Stimulated activated CD4-positive, alpha-beta T cell treated with anti-CD3 and anti-CD28 coated beads, Interleukin-1b, Interleukin-23, amount 100 ng/mL, for 24 hours (primary cell): Measurements from ENCODE around the gene SLC6A1.
"Not testable (repeated sequence)": the region's sequence is repeated elsewhere in the genome, so short reads cannot be mapped to it uniquely, and the experiment has no call there.

ENCODE experiments used
- DNase-seq, 4 experiments: peaks; one replicate each; pipeline ENCODE4 v3.0.0-alpha.2; 2020; ENCODE audit warnings: low read depth in 4 of 4, low spot score in 1 of 4

SLC6A1 gene

DNA sequence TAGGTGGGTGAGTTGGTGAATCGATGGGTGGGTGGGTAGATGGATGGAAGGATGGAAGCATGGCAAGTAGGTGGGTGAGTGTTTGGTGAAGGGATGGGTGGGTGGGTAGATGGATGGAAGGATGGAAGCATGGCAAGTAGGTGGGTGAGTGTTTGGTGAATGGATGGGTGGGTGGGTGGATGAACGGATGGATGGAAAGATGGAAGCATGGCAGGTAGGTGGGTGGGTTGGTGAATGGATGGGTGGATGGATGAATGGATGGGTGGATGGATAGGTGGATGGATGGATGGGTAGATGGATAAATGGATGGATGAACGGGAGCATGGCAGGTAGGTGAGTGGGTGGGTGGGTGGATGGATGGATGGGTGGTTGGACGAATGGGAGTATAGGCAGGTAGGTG is 65.1 kb downstream of the SLC6A1 start:
- DNase-seq: no peak

DNA sequence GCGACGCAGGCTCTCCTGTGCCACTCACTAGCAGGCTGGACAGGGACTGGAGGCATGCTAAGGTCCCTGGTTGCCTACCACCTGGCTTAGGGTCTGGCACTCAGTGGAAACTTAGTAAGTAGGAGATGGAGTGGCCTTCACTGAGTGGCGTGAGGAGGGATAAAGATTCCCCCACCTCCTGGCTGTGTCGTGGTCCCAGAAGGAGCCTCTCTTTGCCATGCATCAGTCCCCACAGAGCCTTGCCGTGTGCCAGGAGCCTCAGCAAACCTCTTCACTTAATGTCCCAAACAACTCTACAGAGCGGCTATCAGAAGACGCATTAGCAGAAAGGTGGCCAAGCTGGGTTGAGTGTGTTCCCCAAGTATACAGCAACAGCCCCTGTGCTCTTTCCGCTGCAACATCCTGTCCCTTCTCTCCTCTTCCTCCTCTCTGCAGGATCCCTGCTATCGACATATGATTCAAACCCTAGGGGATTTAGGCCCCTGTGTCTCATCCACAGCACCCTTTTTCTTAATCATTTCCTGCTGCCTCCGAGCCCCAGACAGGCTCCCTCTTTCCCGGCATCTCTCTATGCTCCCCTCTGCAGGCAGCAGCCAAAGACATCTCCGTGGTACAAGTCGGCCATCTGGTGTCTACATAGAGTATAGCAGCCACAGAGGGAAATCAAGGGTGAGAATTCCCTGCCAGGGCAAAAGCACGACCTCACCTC is 66.7 kb downstream of the SLC6A1 start:
- peak in 3 of 4 experiments; percentile 4 to 29 (median 10) for DNase-seq

- DNase-seq: no peak
Measured at GRCh38 chr3:11059799-11060115, 67.2 kb downstream of the SLC6A1 start.

GRCh38 chr3:11060500-11061251 is 68.1 kb downstream of the SLC6A1 start:
- DNase-seq: peak; percentile 23 to 44 (median 41)

GRCh38 chr3:11061268-11061871 is 68.8 kb downstream of the SLC6A1 start:
- not testable (repeated sequence) for DNase-seq

DNA sequence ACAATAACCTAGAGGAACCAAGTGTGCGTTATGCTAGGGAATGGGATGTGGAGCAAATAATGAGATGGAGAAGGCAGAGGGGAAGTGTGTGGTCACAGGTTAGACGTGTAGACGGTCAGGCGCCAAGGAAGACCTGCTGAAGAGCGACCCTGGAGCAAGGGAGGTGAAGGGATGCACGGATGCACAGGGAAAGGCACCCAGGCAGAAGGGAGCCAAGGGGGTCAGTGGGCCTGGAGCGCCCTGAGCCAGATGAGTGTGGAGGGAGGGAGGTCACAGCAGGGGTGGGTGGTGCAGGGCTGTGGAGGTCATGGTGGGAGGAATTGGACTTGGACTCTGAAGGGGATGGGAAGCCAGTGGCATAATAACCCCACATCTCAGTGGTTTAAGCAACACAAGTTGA is 70.2 kb downstream of the SLC6A1 start:
- no peak for DNase-seq

DNA sequence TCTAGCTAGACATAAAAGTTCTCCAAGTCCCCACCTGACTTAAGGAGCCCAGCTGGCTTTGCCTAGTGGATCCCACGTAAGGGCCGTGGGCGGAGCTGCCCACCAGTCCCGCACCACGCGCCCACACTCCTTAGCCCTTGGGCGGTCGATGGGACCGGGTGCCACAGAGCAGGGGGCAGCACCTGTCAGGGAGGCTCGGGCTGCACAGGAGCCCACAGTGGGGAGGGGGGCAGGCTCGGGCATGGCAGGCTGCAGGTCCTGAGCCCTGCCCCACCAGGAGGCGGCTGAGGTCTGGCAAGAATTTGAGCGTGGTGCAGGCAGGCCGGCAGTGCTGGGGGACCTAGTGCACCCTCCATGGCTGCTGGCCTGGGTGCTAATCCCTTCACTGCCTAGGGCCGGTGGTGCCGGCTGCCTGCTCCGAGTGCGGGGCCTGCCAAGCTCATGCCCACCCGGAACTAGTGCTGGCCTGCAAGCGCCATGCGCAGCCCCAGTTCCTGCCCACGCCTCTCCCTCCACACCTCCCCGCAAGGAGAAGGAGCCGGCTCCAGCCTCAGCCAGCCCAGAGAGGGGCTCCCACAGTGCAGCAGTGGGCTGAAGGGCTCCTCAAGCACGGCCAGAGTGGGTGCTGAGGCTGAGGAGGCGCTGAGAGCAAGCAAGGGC is 78.7 kb downstream of the SLC6A1 start:
- no peak for DNase-seq

- no peak for DNase-seq
Measured at GRCh38 chr3:11072631-11073030, 80.1 kb downstream of the SLC6A1 start.

GRCh38 chr3:11074011-11074410 is 81.5 kb downstream of the SLC6A1 start:
- DNase-seq: no peak

DNA sequence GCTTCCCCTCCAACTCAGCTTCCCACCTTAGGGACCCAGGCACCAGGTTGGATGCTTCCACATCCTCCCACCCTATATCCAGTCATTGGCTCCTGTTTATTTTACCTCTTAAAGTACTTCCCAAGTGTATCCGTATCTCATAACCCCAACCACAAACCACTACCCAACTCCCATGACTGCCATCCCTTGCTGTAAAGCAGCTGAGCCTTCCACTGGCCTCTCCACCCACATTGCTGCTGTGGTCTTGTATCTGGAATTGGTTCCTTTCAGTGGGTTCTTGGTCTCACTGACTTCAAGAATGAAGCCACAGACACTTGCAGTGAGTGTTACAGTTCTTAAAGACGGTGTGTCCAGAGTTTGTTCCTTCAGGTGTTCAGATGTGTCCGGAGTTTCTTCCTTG is 81.9 kb downstream of the SLC6A1 start:
- no peak for DNase-seq

- not testable (repeated sequence) for DNase-seq
Measured at GRCh38 chr3:11075122-11075521, 82.6 kb downstream of the SLC6A1 start.

DNA sequence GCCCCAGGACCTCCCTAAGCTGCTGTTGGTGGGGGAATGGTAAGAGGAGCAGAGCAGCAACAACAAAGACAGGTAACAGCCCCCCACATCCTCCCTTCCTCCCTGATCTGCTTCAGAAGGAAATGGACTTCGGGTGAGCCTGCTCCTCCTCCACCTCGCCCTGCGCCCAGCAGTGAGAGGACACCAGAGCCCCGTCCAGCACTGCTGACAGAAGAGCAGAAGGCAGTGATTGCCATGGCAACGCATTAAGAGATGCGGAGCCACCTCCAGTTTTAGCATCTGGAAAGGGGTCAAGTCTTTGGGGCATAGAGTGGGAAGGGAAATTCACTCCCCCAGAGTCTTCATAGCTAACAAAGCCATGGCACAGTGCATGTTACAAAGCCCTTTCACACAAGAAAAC is 84.2 kb downstream of the SLC6A1 start:
- DNase-seq: no peak

GRCh38 chr3:11077466-11077865 is 84.9 kb downstream of the SLC6A1 start:
- DNase-seq: no peak

GRCh38 chr3:11078826-11079515 is 86.4 kb downstream of the SLC6A1 start:
- DNase-seq: no peak

- DNase-seq: no peak
Measured at GRCh38 chr3:11080492-11080891, 87.9 kb downstream of the SLC6A1 start.

DNA sequence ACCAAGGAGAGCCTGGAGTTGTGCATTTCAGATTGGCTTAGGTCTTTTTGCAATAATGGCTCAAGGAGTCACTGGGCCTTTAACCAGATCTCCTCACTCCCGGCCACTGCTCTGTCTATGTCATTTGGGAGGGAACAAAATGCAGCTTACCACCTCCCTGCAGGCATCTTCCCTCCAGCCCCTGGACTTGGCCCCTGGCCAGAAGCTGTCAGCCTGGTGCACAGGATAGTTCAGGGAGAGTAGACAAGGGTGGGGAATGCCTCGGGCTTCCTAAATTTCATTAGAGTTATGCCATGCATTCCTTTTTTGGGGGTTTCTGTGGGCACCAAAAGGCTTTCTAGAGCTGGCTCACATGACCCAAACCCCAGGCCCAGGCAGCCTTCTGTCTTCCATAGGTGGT is 91.5 kb downstream of the SLC6A1 start:
- no peak for DNase-seq

GRCh38 chr3:11084677-11085076 is 92.1 kb downstream of the SLC6A1 start:
- DNase-seq: no peak

DNA sequence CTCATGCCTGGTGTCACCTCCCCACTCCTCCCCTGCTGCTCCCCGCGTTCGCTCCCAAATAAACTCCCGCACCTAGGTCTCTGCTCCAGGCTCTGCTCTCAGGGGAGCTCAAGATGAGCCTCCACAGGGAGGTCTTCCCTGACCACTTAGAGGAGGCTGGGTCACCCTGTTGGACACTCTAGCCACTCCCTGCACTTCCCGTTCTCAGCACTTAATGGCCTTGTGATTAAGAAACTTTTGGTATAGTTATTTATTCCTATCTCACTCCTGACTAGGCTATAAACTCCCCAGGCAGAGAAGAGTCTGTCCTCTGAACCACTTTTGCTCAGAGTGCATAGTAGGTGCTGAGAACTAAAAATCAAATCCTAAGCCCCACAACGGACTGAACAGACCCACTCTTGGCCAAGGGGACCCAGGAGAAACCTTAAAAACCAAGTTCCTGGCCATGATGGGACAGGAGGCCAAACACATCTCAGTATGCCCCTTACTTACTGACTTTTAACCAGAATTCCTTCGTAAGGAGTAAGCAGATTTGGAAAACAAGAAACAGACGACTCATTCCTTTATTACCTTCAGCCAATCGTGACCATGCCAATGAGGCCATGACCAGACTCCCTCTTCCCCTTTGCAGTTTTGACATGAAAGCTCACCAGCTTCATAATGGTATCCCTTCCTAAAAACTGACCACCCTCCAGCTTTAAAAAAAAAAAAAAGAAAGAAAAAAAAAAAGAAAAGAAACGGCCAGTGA is 92.7 kb downstream of the SLC6A1 start:
- no peak for DNase-seq

- no peak for DNase-seq
Measured at GRCh38 chr3:11086856-11087255, 94.3 kb downstream of the SLC6A1 start.

GRCh38 chr3:11088066-11088465 is 95.5 kb downstream of the SLC6A1 start:
- DNase-seq: no peak

- no peak for DNase-seq
Measured at GRCh38 chr3:11088831-11089230, 96.3 kb downstream of the SLC6A1 start.
